Spleen (tissue), 11 donors: ENCODE results near the gene UBE2K. TPM values are rescaled to one million over a fixed set of nuclear protein-coding genes. Genes with fewer than 3 reads are reported as not detected.
"Not testable (repeated sequence)": the region's sequence is repeated elsewhere in the genome, so short reads cannot be mapped to it uniquely, and the experiment has no call there.

ENCODE experiments used
- DNase-seq: peaks from one replicate; pipeline ENCODE4 v3.0.0-alpha.2; 2020
- H3K27ac ChIP-seq, 8 donors: fragments of 200-600 bp; sonication (generic) in 7 of 8; 1 replicate in 4 of 8; 2 replicates in 4 of 8; pipeline versions ENCODE4 v1.5.0 to v1.8.0; 2016 to 2021; ENCODE audit warnings: inconsistent platforms in 4 of 8, mild to moderate bottlenecking in 4 of 8, moderate library complexity in 1 of 8
- H3K27me3 ChIP-seq, 7 donors: fragments of 200-600 bp; sonication (generic) in 6 of 7; replicated peaks in 1 of 7; 1 replicate in 4 of 7; 2 replicates in 3 of 7; pipeline versions ENCODE4 v1.5.0 to v1.8.0; 2016 to 2021; ENCODE audit warnings: inconsistent platforms in 3 of 7, mild to moderate bottlenecking in 1 of 7
- H3K36me3 ChIP-seq, 6 donors: fragments of 200-600 bp; sonication (generic) in 5 of 6; 1 replicate in 4 of 6; 2 replicates in 2 of 6; pipeline versions ENCODE4 v1.5.0 to v1.8.0; 2016 to 2021; ENCODE audit warnings: inconsistent platforms in 2 of 6
- H3K4me1 ChIP-seq, 6 donors: fragments of 200-600 bp; sonication (generic) in 5 of 6; 1 replicate in 3 of 6; 2 replicates in 3 of 6; pipeline versions ENCODE4 v1.5.0 to v1.8.0; 2016 to 2021; ENCODE audit warnings: inconsistent platforms in 3 of 6
- H3K4me3 ChIP-seq, 8 donors: fragments of 200-600 bp; sonication (generic) in 7 of 8; 1 replicate in 4 of 8; 2 replicates in 4 of 8; pipeline versions ENCODE4 v1.5.0 to v1.8.0; 2016 to 2021; ENCODE audit warnings: inconsistent platforms in 4 of 8, mild to moderate bottlenecking in 4 of 8, moderate library complexity in 2 of 8
- H3K9me3 ChIP-seq, 8 donors: fragments of 200-600 bp; sonication (generic) in 7 of 8; 1 replicate in 4 of 8; 2 replicates in 4 of 8; pipeline versions ENCODE4 v1.5.0 to v1.8.0; 2016 to 2021; ENCODE audit warnings: inconsistent platforms in 4 of 8
- POLR2A ChIP-seq, 3 donors: fragments of 450-650 bp; IDR thresholded peaks; one replicate each; pipeline ENCODE4 v1.5.1; 2017; ENCODE audit warnings: antibody characterized with exemption in 3 of 3, mild to moderate bottlenecking in 1 of 3
- POLR2AphosphoS5 ChIP-seq, 3 donors: sonication (generic); formaldehyde crosslinking; IDR thresholded peaks; one replicate each; pipeline ENCODE4 v1.5.1; 2017; ENCODE audit warnings: antibody characterized with exemption in 3 of 3
- WGBS, 5 donors: extraction: QIAGEN DNeasy Blood & Tissue Kit in 3 of 5; methylation state at CpG; one replicate each; pipeline versions ENCODE4 v1.1.5 to v1.1.7; 2013 to 2018; 5-methylcytosine and 5-hydroxymethylcytosine counted together
- intact Hi-C: fragments of 100-400 bp; cut with DNase I; formaldehyde crosslinking; loops from one replicate; pipeline ENCODE4 v1.15.0; 2023; ENCODE audit warnings: low total_unique reads
- polyA plus RNA-seq, 3 donors: library from polyadenylated mRNA; stranded (reverse); fragments of 200-250 nt; gene quantifications; one replicate each; pipeline ENCODE4 v1.2.1, GENCODE V29; 2013
- total RNA-seq, 7 donors: library from RNA; depleted of rRNA in 3 of 7; stranded (reverse); fragments of >200 nt in 3 of 7; fragmentation: NEBNext Ultra II Directional in 4 of 7; extraction: Animal tissue kit (Norgen Biotek cat#: 25700) in 4 of 7; gene quantifications; one replicate each; pipeline versions ENCODE4 v1.1.0 to v1.2.1, GENCODE V29; 2016 to 2021
- TF ChIP-seq, protein P1 (sequence below), 11 experiments: fragments of 200-600 bp in 7 of 11; fragments of 450-650 bp in 4 of 11; sonication (generic) in 4 of 11; IDR thresholded peaks in 8 of 11; conservative IDR thresholded peaks in 3 of 11; 1 replicate in 7 of 11; 2 replicates in 4 of 11; pipeline versions ENCODE4 v1.4.0 to v1.8.0; 2016 to 2021; ENCODE audit warnings: antibody characterized with exemption in 11 of 11, inconsistent platforms in 4 of 11, mild to moderate bottlenecking in 1 of 11
- donor health status: healthy with polysubstance abuse.
- donor health status: DM: no; HTN: no; CAD: no; lungs with moderate emphysema.
- donor health status: DM: no; HTN: no; CAD: no.
- donor health status: Bipolar disorder and iron deficiency.
- donor health status: healthy.
- donor health status: DM: no; HTN: no; CAD: no.
- donor health status: DM: yes; HTN: yes; CAD: no.

Gene UBE2K
- total and polyA plus RNA-seq, 10 donors, result 22.7 to 48.8 (median 27.1) TPM

DNA sequence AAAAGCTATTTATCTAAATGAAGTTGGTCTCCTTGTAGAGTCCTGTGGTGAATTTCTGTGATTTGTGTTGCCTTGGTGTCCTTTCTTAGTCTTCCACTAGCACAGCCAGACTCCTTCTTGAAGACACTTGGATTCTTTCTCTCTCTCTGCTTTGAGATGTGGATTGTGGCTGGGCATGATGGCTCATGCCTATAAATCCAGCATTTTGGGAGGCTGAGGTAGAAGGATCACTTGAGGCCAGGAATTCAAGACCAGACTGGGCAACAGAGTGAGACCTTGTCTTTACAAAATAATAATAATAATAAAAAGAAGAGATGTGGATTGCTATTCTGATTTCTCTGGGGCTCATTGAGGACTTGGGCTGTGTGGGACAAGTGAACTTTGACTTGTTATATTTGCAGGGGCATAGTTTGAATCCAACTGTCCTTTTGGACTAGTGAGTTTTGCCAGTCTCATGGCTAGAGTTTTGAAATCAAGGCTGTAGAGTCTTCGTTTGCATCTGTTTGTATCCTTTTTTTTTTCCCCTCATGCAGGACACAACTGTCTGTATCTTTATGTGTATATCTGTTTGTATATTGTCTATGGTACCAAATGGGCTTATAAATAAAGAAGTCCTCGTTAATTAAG is 48.2 kb upstream of the UBE2K start:
- Histone ChIP-seq H3K27me3 (no peaks in the 10 kb centered on the region), H3K36me3 (no peaks in the 10 kb centered on the region), H3K4me1 (peaks cover 0 to 3% (median 0%) of the 10 kb centered on the region in 6 donors), H3K4me3 (no peak overlapping the region), H3K27ac (no peak overlapping the region), H3K9me3 (no peaks in the 10 kb centered on the region)
- intact Hi-C loops, result no loop called here
- WGBS, 5 donors, result 76 to 89% (median 85%) methylated on average over 2 of the region's 2 CpGs
- TF ChIP-seq POLR2AphosphoS5 (IDR thresholded peaks at IDR 0.05) (no peak), POLR2A (IDR thresholded peaks at IDR 0.05) (no peak)
- TF ChIP-seq, protein P1, sequence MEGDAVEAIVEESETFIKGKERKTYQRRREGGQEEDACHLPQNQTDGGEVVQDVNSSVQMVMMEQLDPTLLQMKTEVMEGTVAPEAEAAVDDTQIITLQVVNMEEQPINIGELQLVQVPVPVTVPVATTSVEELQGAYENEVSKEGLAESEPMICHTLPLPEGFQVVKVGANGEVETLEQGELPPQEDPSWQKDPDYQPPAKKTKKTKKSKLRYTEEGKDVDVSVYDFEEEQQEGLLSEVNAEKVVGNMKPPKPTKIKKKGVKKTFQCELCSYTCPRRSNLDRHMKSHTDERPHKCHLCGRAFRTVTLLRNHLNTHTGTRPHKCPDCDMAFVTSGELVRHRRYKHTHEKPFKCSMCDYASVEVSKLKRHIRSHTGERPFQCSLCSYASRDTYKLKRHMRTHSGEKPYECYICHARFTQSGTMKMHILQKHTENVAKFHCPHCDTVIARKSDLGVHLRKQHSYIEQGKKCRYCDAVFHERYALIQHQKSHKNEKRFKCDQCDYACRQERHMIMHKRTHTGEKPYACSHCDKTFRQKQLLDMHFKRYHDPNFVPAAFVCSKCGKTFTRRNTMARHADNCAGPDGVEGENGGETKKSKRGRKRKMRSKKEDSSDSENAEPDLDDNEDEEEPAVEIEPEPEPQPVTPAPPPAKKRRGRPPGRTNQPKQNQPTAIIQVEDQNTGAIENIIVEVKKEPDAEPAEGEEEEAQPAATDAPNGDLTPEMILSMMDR (IDR thresholded peaks at IDR 0.05 in 8 of 11, conservative IDR thresholded peaks at IDR 0.05 in 3 of 11), result no peak
- no peak for DNase-seq

DNA sequence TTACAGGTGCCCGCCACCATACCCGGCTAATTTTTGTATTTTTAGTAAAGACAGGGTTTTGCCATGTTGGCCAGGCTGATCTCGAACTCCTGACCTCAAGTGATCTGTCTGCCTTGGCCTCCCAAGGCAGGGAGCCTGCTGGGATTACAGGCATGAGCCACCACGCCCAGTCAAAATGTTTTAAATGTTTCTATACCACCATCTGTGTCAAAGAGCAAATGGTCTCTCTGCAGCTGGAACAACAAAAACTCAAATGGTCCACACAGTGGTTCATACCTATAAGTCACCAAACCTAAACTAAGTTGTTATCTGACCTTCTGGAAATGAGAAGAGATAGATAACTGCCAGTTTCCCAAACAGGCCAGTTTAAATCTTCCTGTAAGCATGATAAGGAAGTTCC is 46.4 kb upstream of the UBE2K start:
- H3K4me3 ChIP-seq, H3K27me3 ChIP-seq, H3K4me1 ChIP-seq, H3K9me3 ChIP-seq, DNase-seq, H3K36me3 ChIP-seq, intact Hi-C loops, H3K27ac ChIP-seq: not testable (repeated sequence)
- WGBS, 5 donors, result 93 to 97% (median 95%) methylated on average over 4 of the region's 4 CpGs

DNA sequence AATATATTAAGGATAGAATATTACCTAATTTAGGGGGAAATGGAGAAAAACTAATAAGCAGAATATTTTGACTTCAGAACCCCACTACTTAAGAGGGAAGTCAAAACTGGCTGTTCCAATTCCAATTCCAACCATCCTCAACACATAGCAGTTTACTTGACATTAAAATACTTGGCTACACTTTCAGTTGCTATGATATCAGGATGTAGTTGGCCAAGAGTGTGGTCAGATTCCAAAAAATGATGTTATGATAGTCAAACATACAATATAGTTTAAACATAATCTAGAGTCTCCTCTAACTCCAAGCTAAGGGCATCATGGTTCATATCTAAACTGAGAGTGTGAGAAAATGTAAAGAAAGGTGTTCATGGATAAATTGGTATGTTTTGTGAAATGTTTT is 42.7 kb upstream of the UBE2K start:
- no peaks in the 10 kb centered on the region for H3K36me3 ChIP-seq
- TF ChIP-seq POLR2A (IDR thresholded peaks at IDR 0.05) (no peak), POLR2AphosphoS5 (IDR thresholded peaks at IDR 0.05) (no peak)
- TF ChIP-seq, protein P1 (IDR thresholded peaks at IDR 0.05 in 8 of 11, conservative IDR thresholded peaks at IDR 0.05 in 3 of 11), result no peak
- DNase-seq, result no peak
- H3K9me3 ChIP-seq, result no peaks in the 10 kb centered on the region
- no peaks in the 10 kb centered on the region for H3K27me3 ChIP-seq
- intact Hi-C loops, result no loop called here
- no peak overlapping the region for H3K4me3 ChIP-seq
- H3K4me1 ChIP-seq, result peaks cover 0 to 19% (median 5%) of the 10 kb centered on the region in 6 donors
- no peak overlapping the region for H3K27ac ChIP-seq

DNA sequence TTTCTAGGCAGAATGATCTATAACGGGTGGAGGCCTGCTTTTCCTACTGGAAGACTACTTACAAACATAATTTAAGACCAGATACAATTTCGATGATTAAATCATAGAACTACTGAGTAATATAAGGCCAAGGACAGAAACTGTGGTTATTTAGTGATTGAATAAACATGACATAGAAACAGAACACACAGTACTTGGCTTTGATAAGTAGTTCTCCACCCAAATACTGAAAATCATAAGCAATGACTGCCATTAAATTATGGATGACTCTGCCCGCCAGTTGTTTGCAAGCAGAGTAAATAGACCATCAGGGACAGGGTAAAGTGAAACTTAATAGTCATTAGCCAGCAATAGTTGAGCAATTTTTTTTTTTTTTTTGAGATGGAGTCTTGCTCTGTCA is 42.1 kb upstream of the UBE2K start:
- WGBS, 5 donors, result 81 to 88% (median 86%) methylated on average over 3 of the region's 3 CpGs
- H3K4me3 ChIP-seq, result no peak overlapping the region
- H3K27ac ChIP-seq, result no peak overlapping the region

DNA sequence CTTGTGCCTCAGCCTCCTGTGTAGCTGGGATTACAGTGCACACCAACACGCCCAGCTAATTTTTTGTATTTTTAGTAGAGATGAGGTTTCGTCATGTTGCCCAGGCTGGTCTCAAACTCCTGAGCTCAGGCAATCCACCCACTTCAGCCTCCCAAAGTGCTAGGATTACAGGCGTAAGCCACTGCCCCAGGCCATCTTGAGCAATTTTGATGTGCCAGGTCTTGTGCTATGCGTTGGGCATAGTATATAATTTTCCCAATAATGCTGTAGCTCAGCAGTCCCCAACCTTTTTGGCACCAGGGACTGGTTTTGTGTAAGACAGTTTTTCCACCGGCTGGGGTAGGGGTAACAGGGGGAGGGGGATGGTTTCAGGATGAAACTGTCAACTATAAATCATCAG is 41.3 kb upstream of the UBE2K start:
- whole genome bisulfite sequencing, 5 donors, result 87 to 94% (median 88%) methylated on average over 5 of the region's 5 CpGs
- H3K27me3 ChIP-seq, H3K27ac ChIP-seq, intact Hi-C loops, DNase-seq, H3K4me3 ChIP-seq, H3K36me3 ChIP-seq, H3K9me3 ChIP-seq: not testable (repeated sequence)
- peaks cover 0 to 19% (median 4%) of the 10 kb centered on the region in 6 donors for H3K4me1 ChIP-seq

More for the DNA sequence above, 42.1 kb upstream of the UBE2K start:
- no peak for TF ChIP-seq POLR2A (IDR thresholded peaks at IDR 0.05)
- TF ChIP-seq, protein P1 (IDR thresholded peaks at IDR 0.05 in 8 of 11, conservative IDR thresholded peaks at IDR 0.05 in 3 of 11), result no peak
- no peak for TF ChIP-seq POLR2AphosphoS5 (IDR thresholded peaks at IDR 0.05)
- no peaks in the 10 kb centered on the region for H3K36me3 ChIP-seq
- no peak for DNase-seq
- intact Hi-C loops, result no loop called here
- peaks cover 0 to 19% (median 5%) of the 10 kb centered on the region in 6 donors for H3K4me1 ChIP-seq
- no peaks in the 10 kb centered on the region for H3K27me3 ChIP-seq
- H3K9me3 ChIP-seq, result no peaks in the 10 kb centered on the region
